ENCODE results near the gene AJM1. TPM values are rescaled to one million over a fixed set of nuclear protein-coding genes. Genes with fewer than 3 reads are reported as not detected.
"Not testable (repeated sequence)": the region's sequence is repeated elsewhere in the genome, so short reads cannot be mapped to it uniquely, and the experiment has no call there.

AJM1 gene
- total RNA-seq, 1 donor from 2014 or later: 1.4 TPM

DNA sequence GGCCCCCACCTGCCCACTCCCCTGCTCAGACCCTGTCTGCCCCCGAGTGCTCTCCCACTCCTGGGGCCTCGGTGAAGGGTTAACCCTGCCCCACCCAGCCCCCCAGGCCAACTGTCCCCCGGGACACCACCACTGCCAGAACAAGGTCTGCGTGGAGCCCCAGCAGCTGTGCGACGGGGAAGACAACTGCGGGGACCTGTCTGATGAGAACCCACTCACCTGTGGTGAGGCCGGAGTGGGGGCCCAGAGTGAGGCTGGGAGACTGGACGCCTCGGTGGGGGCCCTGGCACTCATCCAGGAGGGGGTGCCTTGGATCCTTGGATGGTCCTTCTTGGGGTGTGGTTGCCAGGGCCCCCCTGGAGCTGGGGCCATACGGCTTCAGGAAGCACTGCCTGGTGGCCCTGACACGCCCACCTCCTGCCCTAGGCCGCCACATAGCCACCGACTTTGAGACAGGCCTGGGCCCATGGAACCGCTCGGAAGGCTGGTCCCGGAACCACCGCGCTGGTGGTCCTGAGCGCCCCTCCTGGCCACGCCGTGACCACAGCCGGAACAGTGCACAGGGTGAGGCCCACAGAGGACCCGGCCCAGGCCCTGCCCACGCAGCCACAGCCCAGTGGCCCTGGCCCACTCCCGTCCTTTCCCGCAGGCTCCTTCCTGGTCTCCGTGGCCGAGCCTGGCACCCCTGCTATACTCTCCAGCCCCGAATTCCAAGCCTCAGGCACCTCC, 12.0 kb downstream of the AJM1 start:
- DNase-seq (ENCODE audit: low spot score): no peak

DNA sequence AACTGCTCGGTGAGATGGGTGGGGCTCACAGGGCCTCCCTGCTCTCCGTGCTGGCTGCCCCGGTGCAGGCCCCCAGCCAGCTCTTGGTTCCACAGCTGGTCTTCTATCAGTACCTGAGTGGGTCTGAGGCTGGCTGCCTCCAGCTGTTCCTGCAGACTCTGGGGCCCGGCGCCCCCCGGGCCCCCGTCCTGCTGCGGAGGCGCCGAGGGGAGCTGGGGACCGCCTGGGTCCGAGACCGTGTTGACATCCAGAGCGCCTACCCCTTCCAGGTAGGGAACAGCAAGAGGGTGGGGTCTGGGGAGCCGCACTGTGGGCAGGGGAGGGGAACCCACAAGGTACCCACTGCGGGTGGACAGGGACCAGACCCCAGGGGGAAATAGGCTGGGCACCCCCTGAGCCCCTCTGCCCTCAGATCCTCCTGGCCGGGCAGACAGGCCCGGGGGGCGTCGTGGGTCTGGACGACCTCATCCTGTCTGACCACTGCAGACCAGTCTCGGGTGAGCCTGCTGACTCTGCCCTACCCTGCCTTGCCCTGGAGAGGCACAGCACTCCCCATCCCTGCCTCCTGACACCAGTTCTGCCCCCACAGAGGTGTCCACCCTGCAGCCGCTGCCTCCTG, 12.7 kb downstream of the AJM1 start:
- no peak for DNase-seq (ENCODE audit: low spot score)

DNA sequence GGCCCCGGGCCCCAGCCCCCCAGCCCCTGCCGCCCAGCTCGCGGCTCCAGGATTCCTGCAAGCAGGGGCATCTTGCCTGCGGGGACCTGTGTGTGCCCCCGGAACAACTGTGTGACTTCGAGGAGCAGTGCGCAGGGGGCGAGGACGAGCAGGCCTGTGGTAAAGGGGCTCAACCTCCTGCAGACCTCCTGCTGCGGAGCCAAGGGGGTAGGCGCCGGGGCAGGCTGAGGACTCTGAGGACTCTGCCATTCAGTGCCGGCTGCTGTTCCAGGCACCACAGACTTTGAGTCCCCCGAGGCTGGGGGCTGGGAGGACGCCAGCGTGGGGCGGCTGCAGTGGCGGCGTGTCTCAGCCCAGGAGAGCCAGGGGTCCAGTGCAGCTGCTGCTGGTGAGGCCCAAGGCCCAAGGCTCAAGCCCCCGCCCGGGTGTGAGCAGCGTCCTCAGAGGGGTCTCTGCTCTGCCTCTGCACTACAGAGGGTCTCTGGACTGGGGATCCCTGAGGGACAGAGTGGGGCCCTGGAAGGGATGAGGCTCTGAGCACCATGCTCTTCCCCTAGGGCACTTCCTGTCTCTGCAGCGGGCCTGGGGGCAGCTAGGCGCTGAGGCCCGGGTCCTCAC, 13.3 kb downstream of the AJM1 start:
- DNase-seq (ENCODE audit: low spot score): no peak

DNA sequence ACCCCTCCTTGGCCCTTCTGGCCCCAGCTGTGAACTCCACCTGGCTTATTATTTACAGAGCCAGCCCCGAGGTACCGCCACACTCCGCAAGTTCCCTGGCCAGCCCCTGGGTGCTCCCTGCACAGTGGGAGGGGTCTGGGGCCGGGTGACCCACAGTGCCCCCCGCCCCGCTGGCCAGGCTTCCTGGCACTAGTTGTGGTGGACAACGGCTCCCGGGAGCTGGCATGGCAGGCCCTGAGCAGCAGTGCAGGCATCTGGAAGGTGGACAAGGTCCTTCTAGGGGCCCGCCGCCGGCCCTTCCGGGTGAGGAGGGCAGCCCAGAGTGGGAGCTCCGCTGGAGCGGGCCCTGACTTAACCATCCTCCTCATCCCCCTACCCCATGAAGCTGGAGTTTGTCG, 13.8 kb downstream of the AJM1 start:
- no peak for DNase-seq (ENCODE audit: low spot score)

DNA sequence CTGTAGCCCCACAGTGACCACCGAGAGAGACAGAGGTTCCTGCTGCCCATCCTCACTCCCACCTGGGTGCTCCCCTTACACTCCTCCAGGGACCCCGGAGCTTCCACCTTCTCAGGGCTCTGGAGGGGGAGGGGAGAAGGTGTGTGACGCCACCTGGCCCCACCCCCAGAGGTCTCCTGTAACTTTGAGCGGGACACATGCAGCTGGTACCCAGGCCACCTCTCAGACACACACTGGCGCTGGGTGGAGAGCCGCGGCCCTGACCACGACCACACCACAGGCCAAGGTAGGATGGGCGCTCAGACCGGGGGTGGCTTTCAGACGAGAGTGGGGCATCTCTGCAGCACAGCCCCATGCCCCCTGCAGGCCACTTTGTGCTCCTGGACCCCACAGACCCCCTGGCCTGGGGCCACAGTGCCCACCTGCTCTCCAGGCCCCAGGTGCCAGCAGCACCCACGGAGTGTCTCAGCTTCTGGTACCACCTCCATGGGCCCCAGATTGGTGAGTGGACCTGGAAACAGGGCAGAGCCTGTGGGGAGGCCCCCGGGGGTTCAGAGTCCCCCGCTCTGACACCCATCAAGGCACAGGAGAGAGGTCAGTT, 14.4 kb downstream of the AJM1 start:
- DNase-seq (ENCODE audit: low spot score): no peak

DNA sequence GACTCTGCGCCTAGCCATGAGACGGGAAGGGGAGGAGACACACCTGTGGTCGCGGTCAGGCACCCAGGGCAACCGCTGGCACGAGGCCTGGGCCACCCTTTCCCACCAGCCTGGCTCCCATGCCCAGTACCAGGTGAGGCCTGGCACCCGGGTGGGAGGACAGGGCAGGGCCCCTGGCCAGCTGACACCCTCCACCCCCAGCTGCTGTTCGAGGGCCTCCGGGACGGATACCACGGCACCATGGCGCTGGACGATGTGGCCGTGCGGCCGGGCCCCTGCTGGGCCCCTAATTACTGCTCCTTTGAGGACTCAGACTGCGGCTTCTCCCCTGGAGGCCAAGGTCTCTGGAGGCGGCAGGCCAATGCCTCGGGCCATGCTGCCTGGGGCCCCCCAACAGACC, 14.9 kb downstream of the AJM1 start:
- no peak for DNase-seq (ENCODE audit: low spot score)

DNA sequence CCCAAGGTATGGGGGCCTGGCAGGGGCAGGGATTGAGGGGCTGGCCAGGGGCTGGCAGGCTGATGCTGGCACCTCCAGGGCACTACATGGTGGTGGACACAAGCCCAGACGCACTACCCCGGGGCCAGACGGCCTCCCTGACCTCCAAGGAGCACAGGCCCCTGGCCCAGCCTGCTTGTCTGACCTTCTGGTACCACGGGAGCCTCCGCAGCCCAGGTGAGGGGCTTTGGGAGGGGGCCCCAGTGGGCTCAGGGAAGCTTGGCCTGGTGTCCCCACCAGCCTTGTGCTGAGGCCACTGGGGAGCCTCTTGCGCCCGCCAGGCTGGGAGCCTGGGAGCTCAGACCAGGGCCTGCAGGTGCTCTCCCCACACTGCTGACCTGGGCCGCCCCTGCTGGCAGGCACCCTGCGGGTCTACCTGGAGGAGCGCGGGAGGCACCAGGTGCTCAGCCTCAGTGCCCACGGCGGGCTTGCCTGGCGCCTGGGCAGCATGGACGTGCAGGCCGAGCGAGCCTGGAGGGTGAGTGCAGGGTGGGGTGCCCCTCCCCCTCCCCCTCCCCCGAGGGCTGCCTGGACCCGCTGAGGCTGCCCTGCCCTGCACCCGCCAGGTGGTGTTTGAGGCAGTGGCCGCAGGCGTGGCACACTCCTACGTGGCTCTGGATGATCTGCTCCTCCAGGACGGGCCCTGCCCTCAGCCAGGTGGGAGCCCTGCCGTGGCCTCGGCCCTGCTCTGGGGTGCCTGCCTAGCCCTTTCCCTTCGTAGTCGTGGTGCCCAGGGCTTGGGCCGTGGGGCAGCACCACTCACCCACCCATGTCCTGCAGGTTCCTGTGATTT, 15.5 kb downstream of the AJM1 start:
- DNase-seq (ENCODE audit: low spot score): no peak

DNA sequence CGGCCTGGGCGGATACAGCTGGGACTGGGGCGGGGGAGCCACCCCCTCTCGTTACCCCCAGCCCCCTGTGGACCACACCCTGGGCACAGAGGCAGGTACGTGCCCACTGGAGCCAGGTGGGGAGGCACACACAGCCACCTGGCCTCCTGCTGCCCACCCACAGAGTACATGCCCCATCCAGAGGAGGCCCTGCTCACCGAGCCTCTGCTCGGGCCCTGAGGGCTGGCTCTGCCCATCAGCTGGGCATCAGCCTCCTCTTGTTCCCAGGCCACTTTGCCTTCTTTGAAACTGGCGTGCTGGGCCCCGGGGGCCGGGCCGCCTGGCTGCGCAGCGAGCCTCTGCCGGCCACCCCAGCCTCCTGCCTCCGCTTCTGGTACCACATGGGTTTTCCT, 16.2 kb downstream of the AJM1 start:
- no peak for DNase-seq (ENCODE audit: low spot score)

DNA sequence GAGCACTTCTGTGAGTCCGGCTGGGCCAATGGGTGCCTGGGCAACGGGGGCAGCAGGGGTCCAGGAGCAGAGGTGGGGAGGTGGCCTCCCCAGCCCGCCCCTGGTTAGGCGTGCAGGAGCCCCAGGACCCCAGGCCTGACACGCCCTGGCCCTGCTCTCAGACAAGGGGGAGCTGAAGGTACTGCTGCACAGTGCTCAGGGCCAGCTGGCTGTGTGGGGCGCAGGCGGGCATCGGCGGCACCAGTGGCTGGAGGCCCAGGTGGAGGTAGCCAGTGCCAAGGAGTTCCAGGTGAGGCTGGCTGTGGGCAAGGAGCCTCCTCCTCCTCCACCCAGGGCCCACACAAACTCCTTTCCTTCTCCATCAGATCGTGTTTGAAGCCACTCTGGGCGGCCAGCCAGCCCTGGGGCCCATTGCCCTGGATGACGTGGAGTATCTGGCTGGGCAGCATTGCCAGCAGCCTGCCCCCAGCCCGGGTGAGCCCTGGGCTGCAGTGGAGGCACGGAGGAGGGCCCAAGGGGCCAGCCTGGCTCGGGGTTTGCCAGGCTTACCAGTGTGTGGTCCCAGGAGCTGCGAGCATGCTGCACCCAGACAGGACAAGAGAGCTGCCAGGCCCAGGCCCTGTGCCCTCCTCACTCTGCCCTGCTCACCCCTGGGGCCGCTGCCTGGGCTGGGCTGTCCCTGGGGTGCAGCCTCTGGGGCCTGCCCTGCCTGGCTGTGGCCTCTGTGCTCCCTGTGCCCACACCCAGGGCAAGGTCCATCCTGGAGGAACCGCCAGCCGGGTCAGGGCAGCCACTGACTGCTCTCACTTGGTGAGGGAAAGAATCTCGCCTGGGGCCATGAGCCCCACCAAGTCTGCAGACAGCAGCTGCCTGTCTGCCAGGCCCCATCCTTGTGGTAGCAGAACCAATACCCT, 16.8 kb downstream of the AJM1 start:
- DNase-seq (ENCODE audit: low spot score): peak; percentile 57

DNA sequence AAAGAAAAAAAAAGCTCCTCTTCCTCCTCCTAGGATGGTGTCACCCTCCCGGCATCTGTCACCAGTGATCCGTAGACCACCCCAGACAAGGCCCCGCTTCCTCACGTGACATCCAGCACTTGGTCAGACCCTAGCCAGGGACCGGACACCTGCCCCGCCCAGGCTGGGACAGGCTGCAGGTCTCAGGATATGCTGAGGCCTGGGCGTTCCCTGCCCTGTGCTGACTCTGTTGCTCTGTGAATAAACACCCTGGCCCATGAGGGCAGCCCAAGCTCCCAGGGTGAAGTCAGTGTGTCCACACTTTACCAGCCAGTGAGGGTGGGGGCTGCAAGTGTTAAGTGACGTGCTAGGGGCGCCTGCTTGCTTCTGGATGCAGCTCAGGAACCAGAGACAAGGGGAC, 18.3 kb downstream of the AJM1 start:
- DNase-seq (ENCODE audit: low spot score): no peak

DNA sequence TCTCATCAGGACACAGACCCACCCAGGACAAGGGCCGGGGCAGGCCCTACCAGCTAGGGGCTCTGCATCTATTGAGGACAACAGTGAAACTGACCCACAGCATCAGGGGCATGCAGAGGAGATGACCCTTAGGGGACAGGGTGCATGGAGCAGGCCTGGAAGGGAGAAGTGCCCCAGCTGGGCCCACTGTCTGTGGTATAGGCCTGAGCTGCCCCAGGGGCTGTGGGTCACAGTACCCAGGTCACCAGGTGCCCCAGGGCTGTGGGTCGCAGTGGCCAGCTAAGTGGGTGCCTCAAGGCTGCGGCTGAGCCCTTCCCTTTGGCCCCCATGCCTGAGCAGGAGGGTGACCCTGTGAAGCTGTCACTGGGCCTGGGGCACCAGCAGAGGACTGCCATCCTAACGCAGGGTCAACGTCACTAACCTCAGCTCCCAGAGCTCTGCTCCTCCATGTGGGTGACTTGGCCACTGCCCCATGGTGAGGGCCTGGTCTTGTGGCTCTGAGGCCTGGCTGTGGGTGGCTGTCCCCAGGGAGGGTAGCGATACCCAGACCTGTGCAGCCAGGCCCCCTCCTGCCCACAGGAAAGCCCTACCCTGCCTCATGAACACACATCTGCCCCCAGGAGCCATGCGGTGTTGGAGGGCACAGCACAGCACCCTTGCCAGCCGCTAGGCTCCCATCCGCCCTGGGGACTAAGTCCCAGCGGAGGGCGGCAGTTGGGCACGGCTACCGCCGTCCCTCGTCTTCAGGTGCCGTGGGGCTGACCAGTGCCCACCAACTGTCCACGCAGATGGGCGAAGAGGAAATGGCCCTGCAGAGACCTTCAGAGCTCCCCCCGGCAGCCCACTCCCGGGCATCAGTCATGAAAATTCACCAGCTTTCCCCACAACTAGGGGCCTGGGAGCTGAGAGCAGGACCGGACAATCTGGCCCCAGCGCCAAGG, 18.9 kb downstream of the AJM1 start:
- DNase-seq (ENCODE audit: low spot score): no peak

DNA sequence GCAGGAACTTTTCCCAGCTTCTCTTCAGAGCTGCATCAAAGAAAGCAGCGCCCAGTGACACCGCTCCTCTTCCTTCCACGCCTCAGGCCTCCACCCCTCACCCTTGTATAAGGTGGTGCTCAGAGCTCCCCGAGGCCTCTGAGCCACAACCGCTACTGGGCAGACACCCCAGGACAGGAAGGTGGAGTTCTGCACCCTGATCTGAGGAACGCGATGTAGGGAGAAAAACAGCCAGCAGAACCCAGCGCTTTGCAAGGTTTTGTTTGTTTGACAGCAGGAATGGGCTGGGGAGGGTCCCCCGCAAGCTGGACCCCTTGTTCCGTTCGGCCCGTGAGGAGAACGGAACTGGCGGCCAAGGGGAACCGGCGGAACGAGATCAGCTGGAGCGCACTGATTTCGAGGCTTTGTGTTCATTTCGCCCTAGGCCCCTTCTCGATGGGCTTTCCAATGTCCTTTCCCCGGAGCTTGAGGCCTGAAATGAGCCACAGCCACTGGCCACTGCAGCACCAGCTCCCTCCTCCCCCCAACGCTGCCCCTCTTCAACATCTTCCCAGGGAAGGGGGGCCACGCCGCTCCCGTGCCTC, 19.7 kb downstream of the AJM1 start:
- no peak for DNase-seq (ENCODE audit: low spot score)

DNA sequence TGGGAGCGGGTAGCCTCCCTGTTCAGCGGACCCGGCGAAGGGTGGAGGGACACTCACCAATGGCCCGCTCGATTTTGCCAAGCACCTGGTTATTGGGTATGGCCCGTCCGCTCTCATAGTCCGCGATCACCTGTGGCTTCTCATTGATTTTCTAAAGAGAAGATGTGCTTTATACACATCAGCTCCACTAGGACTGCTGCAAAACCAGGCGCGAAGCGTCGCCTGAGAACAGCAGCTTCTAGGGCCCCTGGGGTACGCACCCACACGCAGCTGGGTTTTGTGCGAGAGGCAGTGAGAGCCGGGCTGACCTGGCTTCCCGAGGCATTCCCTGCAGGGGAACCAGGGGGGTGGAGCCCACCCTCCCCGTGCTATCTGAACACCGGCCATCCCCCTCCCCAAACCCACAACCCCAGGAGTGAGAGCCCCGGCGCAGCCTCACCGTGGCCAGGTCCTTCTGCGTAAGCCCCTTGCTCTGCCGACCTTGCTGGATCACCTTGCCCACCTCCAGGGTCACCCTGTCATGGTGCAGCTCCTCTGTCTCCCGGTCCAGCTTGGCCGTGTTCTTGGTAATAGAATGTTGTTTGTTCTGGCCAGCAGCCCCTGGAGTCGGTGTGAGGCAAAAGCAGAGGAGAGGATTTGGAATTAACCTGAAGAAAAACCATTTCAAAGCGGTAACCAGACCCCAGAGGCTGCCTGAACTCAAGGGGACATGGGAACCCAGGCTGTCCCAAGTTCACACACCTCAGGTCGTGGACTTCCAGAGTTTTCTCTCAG, 20.8 kb downstream of the AJM1 start:
- DNase-seq (ENCODE audit: low spot score): no peak

DNA sequence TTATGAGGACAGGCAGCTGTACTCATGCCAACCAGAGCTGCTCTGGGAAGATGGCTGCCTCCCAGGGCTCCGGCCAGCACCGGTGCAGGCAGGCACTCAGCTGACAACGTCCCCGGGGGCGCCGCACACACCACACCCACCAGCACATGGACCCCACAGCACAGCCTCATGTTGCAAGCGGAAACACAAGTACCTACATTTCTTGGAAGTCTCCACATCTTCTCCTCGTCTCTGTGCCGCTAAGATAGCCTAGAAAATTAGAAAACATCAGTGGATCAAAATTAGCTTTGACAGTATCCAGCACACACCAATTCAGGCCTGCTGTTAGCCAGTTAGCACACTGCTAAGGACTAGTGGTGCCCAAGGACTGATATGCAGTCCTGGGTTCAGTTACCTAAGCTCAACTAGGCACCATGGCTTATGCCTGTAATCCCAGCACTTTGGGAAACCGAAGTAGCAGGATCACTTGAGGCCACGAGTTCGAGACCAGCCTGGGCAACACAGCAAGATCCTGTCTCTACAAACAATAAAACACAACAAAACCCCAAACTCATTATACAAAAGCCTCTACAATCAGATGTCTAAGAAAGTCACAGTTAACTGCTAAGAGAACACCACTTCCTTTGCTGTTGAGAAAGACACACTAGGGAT, 21.5 kb downstream of the AJM1 start:
- DNase-seq (ENCODE audit: low spot score): no peak

DNA sequence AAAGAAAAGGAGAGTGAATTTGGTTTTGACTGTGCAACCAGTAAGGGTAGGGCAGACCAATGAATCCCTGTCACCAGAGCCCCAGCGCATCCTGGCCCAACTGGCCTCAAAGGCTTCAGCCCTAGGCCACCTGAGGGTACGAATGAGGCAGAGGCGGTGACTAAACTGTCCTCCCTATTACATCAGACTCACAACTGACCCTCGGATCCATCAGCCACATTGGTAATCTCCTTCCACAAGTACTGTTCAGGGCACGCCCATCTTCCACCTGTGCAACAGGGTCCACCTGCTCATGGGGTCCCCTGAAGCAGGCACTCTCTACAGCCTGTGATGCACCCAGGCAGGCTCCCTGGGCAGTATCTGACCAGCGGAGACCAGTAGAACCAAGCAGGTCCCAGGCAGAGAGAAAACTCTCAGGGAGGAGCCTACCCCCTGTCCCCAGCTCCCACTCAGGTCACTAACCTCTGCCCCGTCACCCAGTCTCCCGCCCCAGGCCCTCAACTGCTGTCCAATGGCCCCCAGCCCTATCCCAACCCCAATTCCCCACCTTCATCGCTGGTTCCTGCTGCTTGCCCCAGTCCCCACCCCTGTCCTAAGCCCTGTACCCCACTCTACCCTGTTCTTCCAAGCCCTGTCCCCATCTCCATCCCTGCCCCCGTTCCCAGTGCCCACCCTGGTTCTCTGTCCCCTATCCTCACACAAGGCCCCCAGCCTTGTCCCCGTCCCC, 22.9 kb downstream of the AJM1 start:
- DNase-seq (ENCODE audit: low spot score): no peak

DNA sequence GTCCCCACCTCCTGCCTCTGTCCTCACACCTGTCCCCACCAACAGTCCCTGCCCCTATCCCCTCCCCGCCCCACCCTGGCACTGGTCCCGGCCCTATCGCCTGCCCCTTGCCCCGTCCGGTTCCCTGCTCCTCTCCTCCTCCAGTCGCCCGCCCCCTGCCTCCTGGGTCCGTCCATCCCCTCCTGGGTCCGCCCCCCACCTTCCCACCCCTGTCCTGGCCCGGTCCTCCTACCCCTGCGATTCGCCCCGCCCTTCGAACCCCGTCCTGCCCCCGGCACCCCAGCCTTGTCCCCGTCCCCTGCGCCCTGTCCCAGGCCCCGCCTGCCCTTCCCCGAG, 23.5 kb downstream of the AJM1 start:
- no peak for DNase-seq (ENCODE audit: low spot score)

DNA sequence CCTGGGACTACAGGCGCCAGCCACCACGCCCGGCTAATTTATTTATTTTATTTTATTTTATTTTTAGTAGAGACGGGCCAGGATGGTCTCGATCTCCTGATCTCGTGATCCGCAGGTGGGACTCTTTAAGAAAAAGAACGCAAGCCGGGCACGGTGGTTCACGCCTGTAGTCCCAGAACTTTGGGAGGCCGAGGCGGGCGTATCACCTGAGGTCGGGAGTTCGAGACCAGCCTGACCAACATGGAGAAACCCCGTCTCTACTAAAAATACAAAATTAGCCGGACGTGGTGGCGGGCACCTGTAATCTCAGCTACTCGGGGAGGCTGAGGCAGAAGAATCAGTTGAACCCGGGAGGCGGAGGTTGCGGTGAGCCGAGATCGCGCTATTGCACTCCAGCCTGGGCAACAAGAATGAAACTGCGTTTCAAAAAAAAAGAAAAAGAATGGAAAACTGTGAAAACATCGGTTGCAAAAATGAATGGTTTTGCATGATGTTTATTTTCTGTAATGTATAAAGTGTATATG, 24.7 kb downstream of the AJM1 start:
- not testable (repeated sequence) for DNase-seq (ENCODE audit: low spot score)

Data from umbilical cord (tissue), 2 donors.